Thyroid gland (tissue), 4 donors: Measurements from ENCODE around the gene UBQLN4. TPM values are rescaled to one million over a fixed set of nuclear protein-coding genes. Genes with fewer than 3 reads are reported as not detected.
A peak's percentile ranks its signal among the peaks of the same experiment; 100 is the strongest.

Source experiments
- DNase-seq, 2 donors: peaks; one replicate each; pipeline ENCODE4 v3.0.0-alpha.2; 2019
- H3K27ac ChIP-seq, 3 donors: fragments of 200-600 bp; sonication (generic); 1 replicate in 2 of 3; 2 replicates in 1 of 3; pipeline ENCODE4 v1.5.1; 2016 to 2019; ENCODE audit warnings: mild to moderate bottlenecking in 1 of 3, moderate library complexity in 1 of 3
- H3K27me3 ChIP-seq: fragments of 200-600 bp; sonication (generic); one replicate; pipeline ENCODE4 v1.5.1; 2019
- H3K36me3 ChIP-seq, 2 donors: fragments of 200-600 bp; sonication (generic); one replicate each; pipeline ENCODE4 v1.5.1; 2016 to 2019
- H3K4me1 ChIP-seq, 2 donors: fragments of 200-600 bp; sonication (generic); one replicate each; pipeline ENCODE4 v1.5.1; 2017 to 2019
- H3K4me3 ChIP-seq, 3 donors: fragments of 200-600 bp; sonication (generic); replicated peaks in 1 of 3; 1 replicate in 2 of 3; 2 replicates in 1 of 3; pipeline ENCODE4 v1.5.1; 2016; ENCODE audit warnings: mild to moderate bottlenecking in 1 of 3
- H3K9me3 ChIP-seq: fragments of 200-600 bp; sonication (generic); one replicate; pipeline ENCODE4 v1.5.1; 2017
- POLR2A ChIP-seq, 2 donors: fragments of 450-650 bp; IDR thresholded peaks; one replicate each; pipeline ENCODE4 v1.6.1; 2017; ENCODE audit warnings: antibody characterized with exemption in 2 of 2, mild to moderate bottlenecking in 2 of 2, moderate library complexity in 1 of 2
- WGBS, 2 donors: methylation state at CpG; one replicate each; pipeline ENCODE4 v1.1.5; 2017; 5-methylcytosine and 5-hydroxymethylcytosine counted together
- intact Hi-C: fragments of 100-400 bp; cut with DNase I; formaldehyde crosslinking; loops from one replicate; pipeline ENCODE4 v1.15.1; 2023
- total RNA-seq, 4 donors: library from RNA; depleted of rRNA; stranded (reverse); fragments of >200 nt; gene quantifications; one replicate each; pipeline ENCODE4 v1.2.3, GENCODE V29; 2016
- TF ChIP-seq, protein P1 (sequence below), 6 experiments: fragments of 200-600 bp in 3 of 6; fragments of 450-650 bp in 3 of 6; sonication (generic) in 3 of 6; IDR thresholded peaks; one replicate each; pipeline ENCODE4 v1.5.1; 2016 to 2019; ENCODE audit warnings: antibody characterized with exemption in 6 of 6, mild to moderate bottlenecking in 2 of 6, inconsistent platforms in 1 of 6, moderate library complexity in 1 of 6

Gene UBQLN4
- total RNA-seq, 4 donors from 2014 or later = 10.8 to 18.8 (median 16.9) TPM

DNA sequence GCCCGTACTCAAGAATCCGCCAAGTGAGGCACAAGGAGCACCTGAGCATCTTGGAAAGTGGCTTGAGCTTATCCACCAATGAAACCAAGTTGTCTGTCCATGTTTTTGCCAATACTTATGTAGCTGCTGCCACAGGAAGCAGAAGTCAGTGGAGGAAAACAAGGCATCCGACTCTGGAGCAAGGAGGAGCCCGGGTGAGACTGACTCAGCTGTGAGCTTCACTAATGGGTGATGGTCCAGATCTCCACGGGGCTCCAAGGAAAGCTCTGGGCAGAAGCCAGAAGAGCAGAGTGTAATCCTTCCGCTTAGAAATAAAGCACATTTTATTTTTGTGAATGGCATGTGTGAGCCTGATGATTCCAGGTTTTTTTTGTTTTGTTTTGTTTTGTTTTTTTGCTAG, 20.6 kb downstream of the UBQLN4 start:
- Histone ChIP-seq H3K36me3 (no peaks in the 10 kb centered on the region), H3K4me1 (no peaks in the 10 kb centered on the region), H3K4me3 (no peak overlapping the region), H3K27ac (no peak overlapping the region), H3K9me3 (no peaks in the 10 kb centered on the region), H3K27me3 (no peaks in the 10 kb centered on the region)
- 54% methylated on average over 6 of the region's 6 CpGs for whole genome bisulfite sequencing, 2 donors
- no peak for DNase-seq
- TF ChIP-seq POLR2A (IDR thresholded peaks at IDR 0.05) = no peak
- TF ChIP-seq, protein P1, sequence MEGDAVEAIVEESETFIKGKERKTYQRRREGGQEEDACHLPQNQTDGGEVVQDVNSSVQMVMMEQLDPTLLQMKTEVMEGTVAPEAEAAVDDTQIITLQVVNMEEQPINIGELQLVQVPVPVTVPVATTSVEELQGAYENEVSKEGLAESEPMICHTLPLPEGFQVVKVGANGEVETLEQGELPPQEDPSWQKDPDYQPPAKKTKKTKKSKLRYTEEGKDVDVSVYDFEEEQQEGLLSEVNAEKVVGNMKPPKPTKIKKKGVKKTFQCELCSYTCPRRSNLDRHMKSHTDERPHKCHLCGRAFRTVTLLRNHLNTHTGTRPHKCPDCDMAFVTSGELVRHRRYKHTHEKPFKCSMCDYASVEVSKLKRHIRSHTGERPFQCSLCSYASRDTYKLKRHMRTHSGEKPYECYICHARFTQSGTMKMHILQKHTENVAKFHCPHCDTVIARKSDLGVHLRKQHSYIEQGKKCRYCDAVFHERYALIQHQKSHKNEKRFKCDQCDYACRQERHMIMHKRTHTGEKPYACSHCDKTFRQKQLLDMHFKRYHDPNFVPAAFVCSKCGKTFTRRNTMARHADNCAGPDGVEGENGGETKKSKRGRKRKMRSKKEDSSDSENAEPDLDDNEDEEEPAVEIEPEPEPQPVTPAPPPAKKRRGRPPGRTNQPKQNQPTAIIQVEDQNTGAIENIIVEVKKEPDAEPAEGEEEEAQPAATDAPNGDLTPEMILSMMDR (IDR thresholded peaks at IDR 0.05) = no peak
- intact Hi-C loops = no loop called here

DNA sequence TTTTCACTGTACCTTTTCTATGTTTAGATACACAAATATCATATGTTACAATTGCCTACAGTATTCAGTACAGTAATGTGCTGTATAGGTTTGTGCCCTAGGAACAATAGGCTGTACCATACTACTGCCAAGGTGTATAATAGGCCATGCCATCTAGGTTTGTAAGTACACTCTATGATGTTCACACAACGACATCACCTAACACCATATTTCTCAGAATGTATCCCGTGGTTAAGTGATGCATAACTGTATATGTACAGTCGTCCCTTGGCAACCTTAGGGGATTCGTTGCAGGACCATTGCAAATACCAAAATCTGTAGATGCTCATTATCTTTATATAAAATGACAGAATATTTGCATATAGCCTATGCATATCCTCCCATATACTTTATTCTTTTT, 27.0 kb downstream of the UBQLN4 start:
- no peak overlapping the region for H3K27ac ChIP-seq
- no peak for DNase-seq
- intact Hi-C loops = no loop called here
- no peaks in the 10 kb centered on the region for H3K27me3 ChIP-seq
- no peaks in the 10 kb centered on the region for H3K36me3 ChIP-seq
- TF ChIP-seq, protein P1 (IDR thresholded peaks at IDR 0.05) = no peak
- TF ChIP-seq POLR2A (IDR thresholded peaks at IDR 0.05) = no peak
- 87 to 90% methylated on average over 4 of the region's 4 CpGs for WGBS, 2 donors
- H3K9me3 ChIP-seq = no peaks in the 10 kb centered on the region
- H3K4me1 ChIP-seq = no peaks in the 10 kb centered on the region
- H3K4me3 ChIP-seq = no peak overlapping the region

DNA sequence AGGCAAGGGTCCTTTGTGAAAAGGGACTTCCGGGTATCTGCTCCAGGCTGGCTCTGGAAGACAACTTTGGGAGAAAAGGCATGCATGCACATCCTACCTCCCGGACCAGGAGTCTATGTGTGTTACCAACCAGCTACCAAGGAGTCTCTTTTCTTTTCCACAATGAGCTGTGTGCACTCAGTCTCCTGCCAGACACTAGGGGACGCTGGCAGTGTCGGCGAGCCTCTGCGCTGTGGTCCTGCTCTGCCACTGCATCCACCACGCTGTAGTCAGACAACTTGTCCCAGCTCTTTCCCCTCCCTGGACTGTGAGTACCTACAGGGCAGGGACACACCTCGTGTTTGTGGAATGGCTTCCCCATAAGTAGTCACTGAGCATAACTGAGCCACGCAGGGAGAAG, 27.7 kb downstream of the UBQLN4 start:
- H3K9me3 ChIP-seq = no peaks in the 10 kb centered on the region
- H3K4me1 ChIP-seq = no peaks in the 10 kb centered on the region
- DNase-seq = peak; percentile 38 to 47
- no peak overlapping the region for H3K4me3 ChIP-seq
- no peak overlapping the region for H3K27ac ChIP-seq
- intact Hi-C loops = no loop called here
- no peaks in the 10 kb centered on the region for H3K36me3 ChIP-seq
- TF ChIP-seq, protein P1 (IDR thresholded peaks at IDR 0.05) = peak in 4 of 6 experiments; percentile 21 to 47 (median 40)
- TF ChIP-seq POLR2A (IDR thresholded peaks at IDR 0.05) = no peak
- WGBS, 2 donors = 9 to 10% methylated on average over 8 to 9 of the region's 9 CpGs
- H3K27me3 ChIP-seq = no peaks in the 10 kb centered on the region

DNA sequence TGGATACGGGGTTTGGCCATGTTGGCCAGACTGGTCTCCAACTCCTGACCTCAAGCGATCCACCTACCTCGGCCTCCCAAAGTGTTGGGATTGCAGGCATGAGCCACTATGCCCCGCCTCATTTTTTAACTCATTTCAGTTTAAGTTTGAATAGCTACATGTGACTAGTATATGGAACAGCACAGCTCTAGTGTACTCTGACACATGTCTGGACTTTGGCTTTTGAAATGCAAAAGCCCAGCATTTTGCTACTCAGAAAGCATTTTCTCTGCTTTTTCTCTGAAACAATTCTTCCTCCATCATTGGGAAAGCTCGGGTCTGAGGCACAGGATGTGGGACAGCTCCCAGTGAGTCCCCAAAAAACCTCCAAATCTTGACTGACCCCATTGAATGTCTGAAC, 28.8 kb downstream of the UBQLN4 start:
- Histone ChIP-seq H3K27ac (no peak overlapping the region), H3K36me3 (no peaks in the 10 kb centered on the region), H3K9me3 (no peaks in the 10 kb centered on the region), H3K4me3 (no peak overlapping the region), H3K27me3 (no peaks in the 10 kb centered on the region), H3K4me1 (peaks cover 4 to 5% of the 10 kb centered on the region in 2 donors)
- intact Hi-C loops = no loop called here
- 77 to 84% methylated on average over 5 of the region's 5 CpGs for WGBS, 2 donors
- TF ChIP-seq, protein P1 (IDR thresholded peaks at IDR 0.05) = no peak
- TF ChIP-seq POLR2A (IDR thresholded peaks at IDR 0.05) = no peak
- DNase-seq = no peak

DNA sequence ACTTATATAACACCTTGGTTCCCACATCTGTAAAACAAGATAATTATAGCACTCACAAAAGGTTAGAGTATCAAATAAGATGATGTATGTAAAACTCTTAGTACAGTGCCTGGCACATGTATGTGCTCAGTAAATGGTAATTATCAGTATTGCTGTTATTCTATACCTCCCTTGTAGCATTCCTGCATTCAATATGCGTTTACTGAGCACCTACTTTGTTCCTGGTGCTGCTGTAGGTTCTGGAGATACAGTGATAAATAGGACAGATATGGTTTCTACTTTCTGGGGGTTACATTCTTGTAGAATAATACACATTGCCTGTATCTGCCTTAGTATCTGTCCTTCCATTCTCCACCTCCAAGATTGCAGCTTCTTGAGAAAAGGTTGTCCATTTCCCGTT, 31.6 kb downstream of the UBQLN4 start:
- no peak overlapping the region for H3K4me3 ChIP-seq
- peaks cover 5 to 9% of the 10 kb centered on the region in 2 donors for H3K36me3 ChIP-seq
- no peaks in the 10 kb centered on the region for H3K27me3 ChIP-seq
- H3K4me1 ChIP-seq = peaks cover 6 to 9% of the 10 kb centered on the region in 2 donors
- H3K27ac ChIP-seq = no peak overlapping the region
- TF ChIP-seq, protein P1 (IDR thresholded peaks at IDR 0.05) = no peak
- no peaks in the 10 kb centered on the region for H3K9me3 ChIP-seq
- intact Hi-C loops = no loop called here
- 64 to 69% methylated on average over 2 of the region's 2 CpGs for WGBS, 2 donors
- no peak for DNase-seq
